Testis (tissue), 3 donors: ENCODE results near the gene ATP2A1. TPM values are rescaled to one million over a fixed set of nuclear protein-coding genes. Genes with fewer than 3 reads are reported as not detected.

ENCODE experiments used
- DNase-seq: peaks from one replicate; pipeline ENCODE4 v3.0.0-alpha.2; 2019
- H3K27ac ChIP-seq, 2 donors: fragments of 200-600 bp; sonication (generic); one replicate each; pipeline ENCODE4 v1.5.1; 2019
- H3K27me3 ChIP-seq: fragments of 200-600 bp; sonication (generic); one replicate; pipeline ENCODE4 v1.5.1; 2019
- H3K36me3 ChIP-seq: fragments of 200-600 bp; sonication (generic); one replicate; pipeline ENCODE4 v1.5.1; 2017; ENCODE audit warnings: low read depth; ENCODE audit errors: missing control alignments
- H3K4me1 ChIP-seq: fragments of 200-600 bp; sonication (generic); one replicate; pipeline ENCODE4 v1.5.1; 2019
- H3K4me3 ChIP-seq, 2 donors: fragments of 200-600 bp; sonication (generic); one replicate each; pipeline ENCODE4 v1.5.1; 2017 to 2019
- H3K9me3 ChIP-seq: fragments of 200-600 bp; sonication (generic); one replicate; pipeline ENCODE4 v1.5.1; 2017
- POLR2A ChIP-seq: fragments of 450-650 bp; IDR thresholded peaks from one replicate; pipeline ENCODE4 v1.6.1; 2017; ENCODE audit warnings: antibody characterized with exemption, mild to moderate bottlenecking, moderate library complexity
- WGBS, 2 donors: methylation state at CpG; one replicate each; pipeline ENCODE4 v1.1.5; 2018; 5-methylcytosine and 5-hydroxymethylcytosine counted together
- intact Hi-C: fragments of 100-400 bp; cut with DNase I; formaldehyde crosslinking; loops from one replicate; pipeline ENCODE4 v1.15.1; 2023; ENCODE audit warnings: low total_unique reads
- polyA plus RNA-seq: library from polyadenylated mRNA; stranded (reverse); fragments of 350-450 nt; fragmentation: Illumina TruSeq; extraction: RNeasy Lipid Tissue Mini Kit (QIAGEN cat#74804); gene quantifications from one replicate; pipeline ENCODE4 v1.2.3, GENCODE V29; 2014; ENCODE audit warnings: low read depth, low replicate concordance; ENCODE audit not compliant: insufficient read depth
- total RNA-seq, 2 donors: library from RNA; depleted of rRNA; stranded (reverse); fragments of >200 nt; gene quantifications; one replicate each; pipeline ENCODE4 v1.2.3, GENCODE V29; 2016
- TF ChIP-seq, protein P1 (sequence below), 3 experiments: fragments of 450-650 bp in 2 of 3; fragments of 200-600 bp in 1 of 3; sonication (generic) in 1 of 3; IDR thresholded peaks; one replicate each; pipeline ENCODE4 v1.5.1; 2016 to 2019; ENCODE audit warnings: antibody characterized with exemption in 3 of 3, mild to moderate bottlenecking in 2 of 3, moderate library complexity in 1 of 3

Gene ATP2A1
- total and polyA plus RNA-seq, 3 donors from 2014 or later = 9.1 to 17.3 (median 12.2) TPM

DNA sequence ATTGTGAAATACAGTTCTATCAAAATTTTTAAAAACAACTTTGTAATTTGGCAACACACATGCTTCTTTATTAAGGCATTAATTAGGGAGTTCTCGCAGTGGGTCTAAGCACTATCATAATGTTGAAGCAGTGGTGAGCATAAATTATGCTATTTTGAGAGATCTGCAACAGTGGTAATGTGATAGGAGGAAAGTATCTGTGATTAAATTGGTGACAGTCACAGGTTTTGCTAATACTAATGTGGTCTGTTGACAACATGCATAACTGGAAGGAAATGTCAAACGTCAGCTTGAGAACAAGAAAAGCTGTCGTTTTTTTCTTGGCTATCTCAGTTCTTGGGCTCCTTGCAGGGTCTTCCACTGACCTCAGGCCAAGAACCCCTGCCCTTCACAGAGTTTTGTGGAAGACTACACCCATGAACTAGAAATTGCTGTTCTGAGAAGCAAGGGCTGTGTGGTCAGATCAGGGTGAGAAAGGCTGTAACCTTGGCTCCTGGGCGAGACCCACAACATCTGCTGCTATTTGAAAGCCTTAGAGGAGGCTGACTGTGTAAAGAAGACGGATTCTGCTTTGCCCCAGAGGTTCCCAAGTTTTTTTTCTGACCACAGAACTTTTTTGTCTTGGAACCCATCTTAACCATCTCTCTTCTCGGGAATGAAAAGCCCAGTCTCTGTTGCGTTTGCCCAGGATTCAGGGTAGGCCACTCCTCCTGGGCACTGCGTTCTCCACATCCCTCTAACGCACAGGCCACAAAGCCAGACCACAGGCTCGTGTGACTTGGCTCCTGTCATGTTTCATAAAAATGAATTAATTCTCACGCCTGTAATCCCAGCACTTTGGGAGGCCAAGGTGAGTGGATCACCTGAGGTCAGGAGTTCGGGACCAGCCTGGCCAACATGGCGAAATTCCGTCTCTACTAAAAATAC, 13.9 kb downstream of the ATP2A1 start:
- intact Hi-C loops = no loop called here
- Histone ChIP-seq H3K36me3 (no peaks in the 10 kb centered on the region), H3K9me3 (no peaks in the 10 kb centered on the region), H3K4me1 (no peaks in the 10 kb centered on the region), H3K4me3 (no peak overlapping the region), H3K27ac (no peak overlapping the region), H3K27me3 (no peaks in the 10 kb centered on the region)
- 80 to 83% methylated on average over 14 of the region's 14 CpGs for WGBS, 2 donors
- TF ChIP-seq, protein P1, sequence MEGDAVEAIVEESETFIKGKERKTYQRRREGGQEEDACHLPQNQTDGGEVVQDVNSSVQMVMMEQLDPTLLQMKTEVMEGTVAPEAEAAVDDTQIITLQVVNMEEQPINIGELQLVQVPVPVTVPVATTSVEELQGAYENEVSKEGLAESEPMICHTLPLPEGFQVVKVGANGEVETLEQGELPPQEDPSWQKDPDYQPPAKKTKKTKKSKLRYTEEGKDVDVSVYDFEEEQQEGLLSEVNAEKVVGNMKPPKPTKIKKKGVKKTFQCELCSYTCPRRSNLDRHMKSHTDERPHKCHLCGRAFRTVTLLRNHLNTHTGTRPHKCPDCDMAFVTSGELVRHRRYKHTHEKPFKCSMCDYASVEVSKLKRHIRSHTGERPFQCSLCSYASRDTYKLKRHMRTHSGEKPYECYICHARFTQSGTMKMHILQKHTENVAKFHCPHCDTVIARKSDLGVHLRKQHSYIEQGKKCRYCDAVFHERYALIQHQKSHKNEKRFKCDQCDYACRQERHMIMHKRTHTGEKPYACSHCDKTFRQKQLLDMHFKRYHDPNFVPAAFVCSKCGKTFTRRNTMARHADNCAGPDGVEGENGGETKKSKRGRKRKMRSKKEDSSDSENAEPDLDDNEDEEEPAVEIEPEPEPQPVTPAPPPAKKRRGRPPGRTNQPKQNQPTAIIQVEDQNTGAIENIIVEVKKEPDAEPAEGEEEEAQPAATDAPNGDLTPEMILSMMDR (IDR thresholded peaks at IDR 0.05) = no peak
- no peak for TF ChIP-seq POLR2A
- no peak for DNase-seq

GRCh38 chr16:28893291-28893690, 15.0 kb downstream of the ATP2A1 start:
- no peak for TF ChIP-seq POLR2A
- TF ChIP-seq, protein P1 (IDR thresholded peaks at IDR 0.05) = no peak
- H3K36me3 ChIP-seq = no peaks in the 10 kb centered on the region
- H3K27me3 ChIP-seq = no peaks in the 10 kb centered on the region
- DNase-seq = no peak
- no peaks in the 10 kb centered on the region for H3K4me1 ChIP-seq
- no peak overlapping the region for H3K27ac ChIP-seq
- no peak overlapping the region for H3K4me3 ChIP-seq
- H3K9me3 ChIP-seq = no peaks in the 10 kb centered on the region
- 93 to 97% methylated on average over 4 of the region's 4 CpGs for WGBS, 2 donors
- intact Hi-C loops = no loop called here

DNA sequence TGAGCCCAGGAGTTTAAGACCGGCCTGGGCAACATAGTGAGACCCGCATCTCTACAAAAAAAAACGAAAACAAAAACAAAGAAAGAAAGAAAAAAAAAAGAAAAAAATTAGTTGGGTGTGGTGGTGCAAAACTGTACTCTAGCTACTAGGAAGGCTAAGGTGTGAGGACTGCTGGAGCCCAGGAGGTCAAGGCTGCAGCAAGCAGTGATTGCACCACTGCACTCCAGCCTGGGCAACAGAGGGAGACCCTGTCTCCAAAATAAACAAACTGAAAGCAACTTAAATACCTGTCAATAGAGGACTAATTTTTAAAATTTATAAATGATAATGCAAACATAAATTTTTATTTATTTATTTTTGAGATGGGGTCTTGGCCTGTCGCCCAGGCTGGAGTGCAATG, 17.3 kb downstream of the ATP2A1 start:
- H3K27me3 ChIP-seq = no peaks in the 10 kb centered on the region
- H3K36me3 ChIP-seq = no peaks in the 10 kb centered on the region

GRCh38 chr16:28897826-28898225, 19.5 kb downstream of the ATP2A1 start:
- H3K27me3 ChIP-seq = no peaks in the 10 kb centered on the region
- H3K27ac ChIP-seq = no peak overlapping the region
- WGBS, 2 donors = 36 to 54% methylated on average over 4 of the region's 4 CpGs
- no peaks in the 10 kb centered on the region for H3K36me3 ChIP-seq
- no peak overlapping the region for H3K4me3 ChIP-seq
- H3K9me3 ChIP-seq = no peaks in the 10 kb centered on the region
- TF ChIP-seq, protein P1 (IDR thresholded peaks at IDR 0.05) = no peak
- TF ChIP-seq POLR2A = no peak
- no peaks in the 10 kb centered on the region for H3K4me1 ChIP-seq
- intact Hi-C loops = no loop called here
- DNase-seq = no peak

More for the DNA sequence above, 17.3 kb downstream of the ATP2A1 start:
- TF ChIP-seq, protein P1 (IDR thresholded peaks at IDR 0.05) = no peak
- no peak for TF ChIP-seq POLR2A
- Histone ChIP-seq H3K9me3 (no peaks in the 10 kb centered on the region), H3K4me1 (no peaks in the 10 kb centered on the region), H3K27ac (no peak overlapping the region), H3K4me3 (no peak overlapping the region)
- intact Hi-C loops = no loop called here
- DNase-seq = no peak
- WGBS, 2 donors = 73 to 87% methylated on average over 4 of the region's 4 CpGs
